ENCODE measurements around the gene PDZRN3.
A peak's percentile ranks its signal among the peaks of the same experiment; 100 is the strongest.

PDZRN3 gene

DNA sequence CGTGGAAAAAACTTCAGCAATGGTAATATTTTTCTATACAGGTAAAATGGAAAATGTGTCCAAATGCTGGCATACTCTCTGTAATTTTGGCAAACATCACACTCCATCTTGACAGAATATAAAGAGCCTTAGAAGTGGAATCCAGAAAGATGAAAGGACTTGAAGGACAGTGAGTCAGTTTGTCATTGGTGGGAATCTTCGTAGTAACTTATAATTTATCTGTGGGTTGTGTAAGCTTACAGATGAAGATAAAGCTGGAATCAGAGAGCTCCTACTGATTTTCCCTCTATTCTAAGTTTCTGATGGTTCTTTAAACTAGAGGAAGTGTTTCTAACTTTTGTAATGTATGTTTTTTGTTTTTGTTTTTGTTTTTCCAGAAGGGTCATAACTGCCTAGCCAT lies 8.7 kb upstream of the PDZRN3 start:
- TF ChIP-seq POLR2AphosphoS5 (IDR thresholded peaks at IDR 0.05; ENCODE audit: low read depth, low read length) (no peak), FOXP2 (optimal IDR thresholded peaks at IDR 0.05; ENCODE audit: borderline replicate concordance, extremely low read depth, extremely low read length, insufficient read depth) (no peak), TAF1 (IDR thresholded peaks at IDR 0.05; ENCODE audit: borderline replicate concordance, insufficient read depth, low read length) (no peak), SIN3A (IDR thresholded peaks at IDR 0.05; ENCODE audit: borderline replicate concordance, insufficient read depth, low read length) (no peak), REST (IDR thresholded peaks at IDR 0.05; ENCODE audit: insufficient read depth in 1 of 2, low read depth in 2 of 2, low read length in 2 of 2) (no peak)

GRCh38 chr3:73626106-73626505 lies 1.4 kb upstream of the PDZRN3 start:
- TF ChIP-seq POLR2AphosphoS5 (IDR thresholded peaks at IDR 0.05; ENCODE audit: low read depth, low read length): no peak

GRCh38 chr3:73624017-73624820 lies 522 bp downstream of the PDZRN3 start:
- TF ChIP-seq FOXP2 (optimal IDR thresholded peaks at IDR 0.05; ENCODE audit: borderline replicate concordance, extremely low read depth, extremely low read length, insufficient read depth): peak; percentile 33
- no peak for TF ChIP-seq POLR2AphosphoS5 (IDR thresholded peaks at IDR 0.05; ENCODE audit: low read depth, low read length)
- TF ChIP-seq TAF1 (IDR thresholded peaks at IDR 0.05; ENCODE audit: borderline replicate concordance, insufficient read depth, low read length): no peak

GRCh38 chr3:73623346-73623745 lies 1.4 kb downstream of the PDZRN3 start:
- TF ChIP-seq POLR2AphosphoS5 (IDR thresholded peaks at IDR 0.05; ENCODE audit: low read depth, low read length): no peak
- TF ChIP-seq TAF1 (IDR thresholded peaks at IDR 0.05; ENCODE audit: borderline replicate concordance, insufficient read depth, low read length): no peak
- TF ChIP-seq REST (IDR thresholded peaks at IDR 0.05; ENCODE audit: insufficient read depth in 1 of 2, low read depth in 2 of 2, low read length in 2 of 2): no peak
- no peak for TF ChIP-seq SIN3A (IDR thresholded peaks at IDR 0.05; ENCODE audit: borderline replicate concordance, insufficient read depth, low read length)
- no peak for TF ChIP-seq FOXP2 (optimal IDR thresholded peaks at IDR 0.05; ENCODE audit: borderline replicate concordance, extremely low read depth, extremely low read length, insufficient read depth)

DNA sequence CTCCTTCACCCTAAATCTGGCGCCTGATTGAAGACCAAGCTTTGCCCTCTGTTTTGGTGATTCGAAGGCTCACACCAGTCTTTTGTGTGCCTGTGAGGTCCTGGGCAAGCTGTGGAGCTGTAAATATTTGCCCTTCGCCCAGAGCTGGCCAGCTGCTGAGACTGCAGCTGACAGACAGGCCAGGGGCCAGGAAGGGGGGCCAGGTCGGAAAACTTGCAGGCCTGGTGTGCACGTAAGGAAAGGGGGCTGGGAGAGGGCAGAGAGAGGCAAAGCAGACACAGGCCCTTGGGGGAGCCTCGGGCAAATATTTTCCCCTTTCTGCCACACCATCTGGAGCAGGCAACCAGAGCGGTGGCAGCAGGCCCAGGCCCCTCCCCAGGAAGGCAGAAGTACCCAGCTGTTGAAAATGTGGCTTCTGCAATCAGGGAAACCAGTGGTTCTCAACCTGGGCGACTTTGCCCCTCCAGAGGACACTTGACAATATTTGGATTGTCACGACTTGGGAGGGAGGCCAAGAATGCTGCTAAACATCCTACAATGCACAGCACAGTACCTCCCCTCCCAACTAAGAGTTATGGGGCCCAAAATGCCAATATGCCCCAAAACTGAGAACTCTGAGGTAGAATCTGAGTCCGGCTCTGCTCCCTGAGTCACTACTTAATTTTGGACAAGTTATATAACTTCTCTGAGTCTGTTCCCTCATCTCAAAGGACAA lies 2.5 kb downstream of the PDZRN3 start:
- TF ChIP-seq REST (IDR thresholded peaks at IDR 0.05; ENCODE audit: insufficient read depth in 1 of 2, low read depth in 2 of 2, low read length in 2 of 2) (peak in 1 of 2 experiments; percentile 25; a peak in 1 of 4 replicates), SIN3A (IDR thresholded peaks at IDR 0.05; ENCODE audit: borderline replicate concordance, insufficient read depth, low read length) (no peak; the same call in 1 of the 2 replicates), TAF1 (IDR thresholded peaks at IDR 0.05; ENCODE audit: borderline replicate concordance, insufficient read depth, low read length) (no peak)

- TF ChIP-seq FOXP2 (optimal IDR thresholded peaks at IDR 0.05; ENCODE audit: borderline replicate concordance, extremely low read depth, extremely low read length, insufficient read depth) (no peak), SIN3A (IDR thresholded peaks at IDR 0.05; ENCODE audit: borderline replicate concordance, insufficient read depth, low read length) (no peak), REST (IDR thresholded peaks at IDR 0.05; ENCODE audit: insufficient read depth in 1 of 2, low read depth in 2 of 2, low read length in 2 of 2) (no peak), POLR2AphosphoS5 (IDR thresholded peaks at IDR 0.05; ENCODE audit: low read depth, low read length) (no peak), TAF1 (IDR thresholded peaks at IDR 0.05; ENCODE audit: borderline replicate concordance, insufficient read depth, low read length) (no peak)
These were observed 3.4 kb downstream of the PDZRN3 start for GRCh38 chr3:73621388-73621787.
